ENCODE measurements around the gene ADAD2.

The ADAD2 gene

GRCh38 chr16:84232969-84233368 is 42.0 kb downstream of the ADAD2 start:
- TF ChIP-seq POLR2AphosphoS5 (IDR thresholded peaks at IDR 0.05; ENCODE audit: low read depth, low read length) (no peak), TAF1 (IDR thresholded peaks at IDR 0.05; ENCODE audit: borderline replicate concordance, low read depth, low read length) (no peak)
- no peak for FAIRE-seq
- no peak for DNase-seq (ENCODE audit: insufficient read length)

DNA sequence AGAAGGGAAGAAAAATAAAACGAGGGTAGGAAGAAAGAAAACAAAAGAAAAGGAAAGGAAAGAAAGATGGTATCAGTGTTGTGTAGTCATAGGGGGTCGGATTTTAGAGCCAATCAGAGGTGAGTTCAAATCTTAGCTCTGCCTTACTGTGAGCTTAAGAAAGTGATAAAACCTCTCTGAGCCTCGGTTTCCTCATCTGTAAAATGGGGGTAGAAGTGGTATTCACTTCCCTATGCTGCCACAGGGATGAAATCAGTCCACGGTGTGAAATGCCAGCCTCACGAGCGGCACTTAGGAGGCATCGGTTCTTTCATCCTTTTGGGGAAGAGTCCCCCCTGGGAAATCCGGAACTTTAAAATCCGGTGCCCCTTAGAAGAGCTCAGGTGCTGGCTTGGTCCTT is 42.8 kb downstream of the ADAD2 start:
- TF ChIP-seq POLR2AphosphoS5 (IDR thresholded peaks at IDR 0.05; ENCODE audit: low read depth, low read length) = no peak
- TF ChIP-seq TAF1 (IDR thresholded peaks at IDR 0.05; ENCODE audit: borderline replicate concordance, low read depth, low read length) = no peak
- TF ChIP-seq POLR2A (IDR thresholded peaks at IDR 0.05; ENCODE audit: low read depth, low read length) = no peak
- FAIRE-seq = no peak
- no peak for DNase-seq (ENCODE audit: insufficient read length)

- TF ChIP-seq POLR2AphosphoS5 (IDR thresholded peaks at IDR 0.05; ENCODE audit: low read depth, low read length) (no peak), POLR2A (IDR thresholded peaks at IDR 0.05; ENCODE audit: low read depth, low read length) (no peak), TAF1 (IDR thresholded peaks at IDR 0.05; ENCODE audit: borderline replicate concordance, low read depth, low read length) (no peak)
- DNase-seq (ENCODE audit: insufficient read length) (no peak), FAIRE-seq (no peak)
These were observed 43.6 kb downstream of the ADAD2 start for GRCh38 chr16:84234321-84235241.

GRCh38 chr16:84236671-84237070 is 45.7 kb downstream of the ADAD2 start:
- TF ChIP-seq TAF1 (IDR thresholded peaks at IDR 0.05; ENCODE audit: borderline replicate concordance, low read depth, low read length) = no peak
- no peak for TF ChIP-seq POLR2A (IDR thresholded peaks at IDR 0.05; ENCODE audit: low read depth, low read length)
- TF ChIP-seq POLR2AphosphoS5 (IDR thresholded peaks at IDR 0.05; ENCODE audit: low read depth, low read length) = no peak
- no peak for FAIRE-seq
- no peak for DNase-seq (ENCODE audit: insufficient read length)

DNA sequence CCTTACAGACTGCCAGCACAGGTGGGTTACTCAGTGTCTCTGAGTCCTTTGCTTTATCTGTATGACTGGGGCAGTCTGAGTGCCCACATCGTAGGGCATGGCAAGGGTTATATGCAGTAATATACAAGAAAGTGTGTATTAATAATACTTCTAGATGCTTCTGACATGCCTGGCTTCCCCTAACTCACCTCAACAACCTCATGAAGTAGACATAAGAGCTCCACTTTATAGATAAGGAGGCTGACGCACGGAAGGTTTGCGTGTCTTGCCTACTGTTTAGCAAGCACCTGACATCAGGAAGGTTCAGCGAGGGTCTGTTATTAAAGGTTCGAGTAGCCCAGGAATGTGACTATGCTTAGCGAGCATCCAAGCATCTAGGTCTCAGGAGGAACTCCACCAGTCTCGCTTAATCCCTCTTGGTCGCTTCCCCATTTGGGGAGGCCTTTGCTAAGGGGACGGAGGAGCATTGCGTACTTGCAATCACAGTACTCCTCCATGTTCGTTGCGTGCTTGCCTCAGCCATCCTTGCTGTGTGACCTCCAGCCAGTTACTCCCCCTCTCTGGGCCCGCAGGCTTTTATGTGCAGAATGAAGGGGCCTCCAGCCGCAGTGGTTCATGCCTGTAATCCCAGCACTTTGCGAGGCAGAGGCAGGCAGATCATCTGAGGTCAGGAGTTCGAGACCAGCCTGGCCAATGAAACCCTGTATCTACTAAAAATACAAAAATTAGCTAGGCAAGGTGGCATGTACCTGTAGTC is 47.2 kb downstream of the ADAD2 start:
- TF ChIP-seq TAF1 (IDR thresholded peaks at IDR 0.05; ENCODE audit: borderline replicate concordance, low read depth, low read length) (no peak), POLR2AphosphoS5 (IDR thresholded peaks at IDR 0.05; ENCODE audit: low read depth, low read length) (no peak), POLR2A (IDR thresholded peaks at IDR 0.05; ENCODE audit: low read depth, low read length) (no peak)
- DNase-seq (ENCODE audit: insufficient read length) (no peak), FAIRE-seq (no peak)

DNA sequence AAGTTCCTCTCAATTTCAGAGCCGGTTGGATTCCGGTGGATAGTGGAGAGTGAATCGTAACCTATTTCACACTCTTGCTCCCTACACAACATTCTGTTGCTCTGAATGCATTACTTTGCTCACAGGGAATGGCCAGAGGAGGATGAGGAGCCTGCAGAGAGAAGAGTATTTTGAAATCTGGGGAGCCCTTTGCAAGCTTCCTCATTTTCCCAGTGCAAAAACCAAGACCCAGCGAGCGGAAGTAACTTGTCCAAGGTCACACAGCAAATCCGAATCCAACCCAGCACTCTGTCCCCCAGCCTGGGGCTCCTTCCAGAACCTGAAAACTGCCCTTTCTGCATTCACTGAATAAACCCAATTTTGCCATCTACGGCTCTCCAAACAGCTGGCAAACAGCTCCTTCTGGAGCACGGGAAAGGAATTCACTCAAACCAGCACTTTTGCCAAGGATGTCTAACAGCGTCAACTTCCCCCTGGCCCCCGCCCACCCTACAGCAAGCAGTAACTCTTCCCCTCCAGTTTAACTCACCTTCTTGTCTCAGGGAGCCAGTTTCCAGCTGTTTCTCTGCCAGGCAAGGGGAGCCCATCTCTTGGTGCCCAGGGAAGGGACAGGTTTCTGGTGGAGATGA is 48.3 kb downstream of the ADAD2 start:
- no peak for DNase-seq (ENCODE audit: insufficient read length)
- no peak for FAIRE-seq
- TF ChIP-seq POLR2AphosphoS5 (IDR thresholded peaks at IDR 0.05; ENCODE audit: low read depth, low read length) (no peak), TAF1 (IDR thresholded peaks at IDR 0.05; ENCODE audit: borderline replicate concordance, low read depth, low read length) (no peak), POLR2A (IDR thresholded peaks at IDR 0.05; ENCODE audit: low read depth, low read length) (no peak)

GRCh38 chr16:84239909-84240308 is 49.0 kb downstream of the ADAD2 start, which contains the start of gene KCNG4:
TSS of gene KCNG4 (minus strand) at chr16:84240012. CDS start at chr16:84237485, 2,527 bp downstream.
- DNase-seq (ENCODE audit: insufficient read length) = no peak
- FAIRE-seq = no peak
- TF ChIP-seq TAF1 (IDR thresholded peaks at IDR 0.05; ENCODE audit: borderline replicate concordance, low read depth, low read length) (no peak), POLR2AphosphoS5 (IDR thresholded peaks at IDR 0.05; ENCODE audit: low read depth, low read length) (no peak), POLR2A (IDR thresholded peaks at IDR 0.05; ENCODE audit: low read depth, low read length) (no peak)

GRCh38 chr16:84240455-84240854 is 49.5 kb downstream of the ADAD2 start:
- DNase-seq (ENCODE audit: insufficient read length) (no peak), FAIRE-seq (no peak)
- TF ChIP-seq POLR2A (IDR thresholded peaks at IDR 0.05; ENCODE audit: low read depth, low read length) = no peak
- no peak for TF ChIP-seq TAF1 (IDR thresholded peaks at IDR 0.05; ENCODE audit: borderline replicate concordance, low read depth, low read length)
- no peak for TF ChIP-seq POLR2AphosphoS5 (IDR thresholded peaks at IDR 0.05; ENCODE audit: low read depth, low read length)

- FAIRE-seq = no peak
- TF ChIP-seq POLR2AphosphoS5 (IDR thresholded peaks at IDR 0.05; ENCODE audit: low read depth, low read length) (no peak), TAF1 (IDR thresholded peaks at IDR 0.05; ENCODE audit: borderline replicate concordance, low read depth, low read length) (no peak), POLR2A (IDR thresholded peaks at IDR 0.05; ENCODE audit: low read depth, low read length) (no peak)
- DNase-seq (ENCODE audit: insufficient read length) = no peak
These were observed 50.8 kb downstream of the ADAD2 start for GRCh38 chr16:84241778-84242177.

DNA sequence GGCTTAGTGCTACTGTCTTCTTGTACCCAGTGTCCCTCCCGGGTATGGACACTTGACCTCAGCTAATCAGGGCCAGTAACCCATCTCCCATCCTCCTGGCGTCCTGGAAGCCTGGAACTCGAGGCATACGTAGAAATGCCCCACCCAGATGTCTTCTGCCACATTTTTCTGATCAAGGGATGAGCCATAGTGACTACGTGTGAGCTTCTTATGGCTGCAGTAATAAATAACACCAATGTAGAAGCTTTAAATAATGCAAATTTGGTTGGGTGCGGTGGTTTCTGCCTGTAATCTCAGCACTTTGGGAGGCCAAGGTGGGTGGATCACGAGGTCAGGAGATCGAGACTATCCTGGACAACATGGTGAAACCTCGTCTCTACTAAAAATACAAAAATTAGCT is 51.9 kb downstream of the ADAD2 start:
- no peak for DNase-seq (ENCODE audit: insufficient read length)
- FAIRE-seq = no peak
- TF ChIP-seq POLR2A (IDR thresholded peaks at IDR 0.05; ENCODE audit: low read depth, low read length) (no peak), TAF1 (IDR thresholded peaks at IDR 0.05; ENCODE audit: borderline replicate concordance, low read depth, low read length) (no peak), POLR2AphosphoS5 (IDR thresholded peaks at IDR 0.05; ENCODE audit: low read depth, low read length) (no peak)

- FAIRE-seq (no peak), DNase-seq (ENCODE audit: insufficient read length) (no peak)
- no peak for TF ChIP-seq POLR2AphosphoS5 (IDR thresholded peaks at IDR 0.05; ENCODE audit: low read depth, low read length)
- TF ChIP-seq POLR2A (IDR thresholded peaks at IDR 0.05; ENCODE audit: low read depth, low read length) = no peak
- no peak for TF ChIP-seq TAF1 (IDR thresholded peaks at IDR 0.05; ENCODE audit: borderline replicate concordance, low read depth, low read length)
These were observed 52.8 kb downstream of the ADAD2 start for GRCh38 chr16:84243732-84244131.

Measured in GM12892 (cell line).